ENCODE measurements around the gene ANK2. TPM values are rescaled to one million over a fixed set of nuclear protein-coding genes. Genes with fewer than 3 reads are reported as not detected.

ANK2 gene
- total and polyA plus RNA-seq, 2 donors: 5.3 to 14.7 TPM

- 96% methylated on average over 4 of the region's 4 CpGs for WGBS
- no peaks in the 10 kb centered on the region for H3K36me3 ChIP-seq (ENCODE audit: control insufficient read depth in 2 of 2, insufficient read depth in 2 of 2, low read length in 1 of 2)
- H3K4me3 ChIP-seq (ENCODE audit: low read length in 2 of 2): no peak overlapping the region
- H3K9me3 ChIP-seq (ENCODE audit: control insufficient read depth in 2 of 2, insufficient read depth in 1 of 2, low read length in 1 of 2): no peaks in the 10 kb centered on the region
- no peak for DNase-seq (ENCODE audit: low read depth in 6 of 9, low spot score in 9 of 9)
- H3K27me3 ChIP-seq (ENCODE audit: control insufficient read depth in 2 of 2, insufficient read depth in 1 of 2, low read length in 1 of 2): no peaks in the 10 kb centered on the region
- H3K4me1 ChIP-seq (ENCODE audit: control insufficient read depth in 2 of 2, insufficient read depth in 2 of 2, low read length in 2 of 2): no peaks in the 10 kb centered on the region
- H3K27ac ChIP-seq (ENCODE audit: low read depth in 1 of 2, low read length in 1 of 2): no peak overlapping the region
Measured at GRCh38 chr4:113288696-113289095, 239.2 kb downstream of the ANK2 start.

GRCh38 chr4:113289766-113290165 is 240.3 kb downstream of the ANK2 start:
- H3K27ac ChIP-seq (ENCODE audit: low read depth in 1 of 2, low read length in 1 of 2): no peak overlapping the region
- no peaks in the 10 kb centered on the region for H3K36me3 ChIP-seq (ENCODE audit: control insufficient read depth in 2 of 2, insufficient read depth in 2 of 2, low read length in 1 of 2)
- DNase-seq (ENCODE audit: low read depth in 6 of 9, low spot score in 9 of 9): no peak
- H3K9me3 ChIP-seq (ENCODE audit: control insufficient read depth in 2 of 2, insufficient read depth in 1 of 2, low read length in 1 of 2): no peaks in the 10 kb centered on the region
- H3K4me1 ChIP-seq (ENCODE audit: control insufficient read depth in 2 of 2, insufficient read depth in 2 of 2, low read length in 2 of 2): no peaks in the 10 kb centered on the region
- no peaks in the 10 kb centered on the region for H3K27me3 ChIP-seq (ENCODE audit: control insufficient read depth in 2 of 2, insufficient read depth in 1 of 2, low read length in 1 of 2)
- H3K4me3 ChIP-seq (ENCODE audit: low read length in 2 of 2): no peak overlapping the region

- Histone ChIP-seq H3K36me3 (ENCODE audit: control insufficient read depth in 2 of 2, insufficient read depth in 2 of 2, low read length in 1 of 2) (no peaks in the 10 kb centered on the region), H3K4me3 (ENCODE audit: low read length in 2 of 2) (no peak overlapping the region), H3K27me3 (ENCODE audit: control insufficient read depth in 2 of 2, insufficient read depth in 1 of 2, low read length in 1 of 2) (no peaks in the 10 kb centered on the region), H3K27ac (ENCODE audit: low read depth in 1 of 2, low read length in 1 of 2) (no peak overlapping the region), H3K9me3 (ENCODE audit: control insufficient read depth in 2 of 2, insufficient read depth in 1 of 2, low read length in 1 of 2) (no peaks in the 10 kb centered on the region), H3K4me1 (ENCODE audit: control insufficient read depth in 2 of 2, insufficient read depth in 2 of 2, low read length in 2 of 2) (no peaks in the 10 kb centered on the region)
- DNase-seq (ENCODE audit: low read depth in 6 of 9, low spot score in 9 of 9): no peak
- 61% methylated on average over 2 of the region's 2 CpGs for WGBS
Measured at GRCh38 chr4:113290666-113291065, 241.2 kb downstream of the ANK2 start.

GRCh38 chr4:113292371-113293042 is 243.1 kb downstream of the ANK2 start:
- DNase-seq (ENCODE audit: low read depth in 6 of 9, low spot score in 9 of 9): peak in 2 of 9 donors; percentile 9 to 21
- no peaks in the 10 kb centered on the region for H3K4me1 ChIP-seq (ENCODE audit: control insufficient read depth in 2 of 2, insufficient read depth in 2 of 2, low read length in 2 of 2)
- H3K27me3 ChIP-seq (ENCODE audit: control insufficient read depth in 2 of 2, insufficient read depth in 1 of 2, low read length in 1 of 2): no peaks in the 10 kb centered on the region
- WGBS: 91% methylated on average over 21 of the region's 21 CpGs
- no peak overlapping the region for H3K4me3 ChIP-seq (ENCODE audit: low read length in 2 of 2)
- no peaks in the 10 kb centered on the region for H3K9me3 ChIP-seq (ENCODE audit: control insufficient read depth in 2 of 2, insufficient read depth in 1 of 2, low read length in 1 of 2)
- H3K36me3 ChIP-seq (ENCODE audit: control insufficient read depth in 2 of 2, insufficient read depth in 2 of 2, low read length in 1 of 2): no peaks in the 10 kb centered on the region
- peak overlapping the region; percentile 77 for H3K27ac ChIP-seq (ENCODE audit: low read depth in 1 of 2, low read length in 1 of 2)

- no peaks in the 10 kb centered on the region for H3K4me1 ChIP-seq (ENCODE audit: control insufficient read depth in 2 of 2, insufficient read depth in 2 of 2, low read length in 2 of 2)
- H3K4me3 ChIP-seq (ENCODE audit: low read length in 2 of 2): no peak overlapping the region
- no peak for DNase-seq (ENCODE audit: low read depth in 6 of 9, low spot score in 9 of 9)
- H3K36me3 ChIP-seq (ENCODE audit: control insufficient read depth in 2 of 2, insufficient read depth in 2 of 2, low read length in 1 of 2): no peaks in the 10 kb centered on the region
- H3K27me3 ChIP-seq (ENCODE audit: control insufficient read depth in 2 of 2, insufficient read depth in 1 of 2, low read length in 1 of 2): no peaks in the 10 kb centered on the region
- 93% methylated on average over 9 of the region's 9 CpGs for WGBS
- H3K9me3 ChIP-seq (ENCODE audit: control insufficient read depth in 2 of 2, insufficient read depth in 1 of 2, low read length in 1 of 2): no peaks in the 10 kb centered on the region
- peak overlapping the region in 1 of 2 donors; percentile 77 for H3K27ac ChIP-seq (ENCODE audit: low read depth in 1 of 2, low read length in 1 of 2)
Measured at GRCh38 chr4:113293043-113293560, 243.6 kb downstream of the ANK2 start.

GRCh38 chr4:113293674-113294073 is 244.2 kb downstream of the ANK2 start:
- 92% methylated on average over 4 of the region's 4 CpGs for WGBS
- H3K27ac ChIP-seq (ENCODE audit: low read depth in 1 of 2, low read length in 1 of 2): peak overlapping the region in 1 of 2 donors; percentile 77

GRCh38 chr4:113294908-113295307 is 245.5 kb downstream of the ANK2 start:
- DNase-seq (ENCODE audit: low read depth in 6 of 9, low spot score in 9 of 9): no peak
- Histone ChIP-seq H3K4me1 (ENCODE audit: control insufficient read depth in 2 of 2, insufficient read depth in 2 of 2, low read length in 2 of 2) (no peaks in the 10 kb centered on the region), H3K4me3 (ENCODE audit: low read length in 2 of 2) (no peak overlapping the region), H3K36me3 (ENCODE audit: control insufficient read depth in 2 of 2, insufficient read depth in 2 of 2, low read length in 1 of 2) (no peaks in the 10 kb centered on the region), H3K27ac (ENCODE audit: low read depth in 1 of 2, low read length in 1 of 2) (no peak overlapping the region), H3K27me3 (ENCODE audit: control insufficient read depth in 2 of 2, insufficient read depth in 1 of 2, low read length in 1 of 2) (no peaks in the 10 kb centered on the region), H3K9me3 (ENCODE audit: control insufficient read depth in 2 of 2, insufficient read depth in 1 of 2, low read length in 1 of 2) (no peaks in the 10 kb centered on the region)
- 89% methylated on average over 1 of the region's 1 CpG for WGBS

More at GRCh38 chr4:113293674-113294073, 244.2 kb downstream of the ANK2 start:
- no peaks in the 10 kb centered on the region for H3K4me1 ChIP-seq (ENCODE audit: control insufficient read depth in 2 of 2, insufficient read depth in 2 of 2, low read length in 2 of 2)
- no peak for DNase-seq (ENCODE audit: low read depth in 6 of 9, low spot score in 9 of 9)
- H3K9me3 ChIP-seq (ENCODE audit: control insufficient read depth in 2 of 2, insufficient read depth in 1 of 2, low read length in 1 of 2): no peaks in the 10 kb centered on the region
- H3K36me3 ChIP-seq (ENCODE audit: control insufficient read depth in 2 of 2, insufficient read depth in 2 of 2, low read length in 1 of 2): no peaks in the 10 kb centered on the region
- H3K27me3 ChIP-seq (ENCODE audit: control insufficient read depth in 2 of 2, insufficient read depth in 1 of 2, low read length in 1 of 2): no peaks in the 10 kb centered on the region
- H3K4me3 ChIP-seq (ENCODE audit: low read length in 2 of 2): no peak overlapping the region

- Histone ChIP-seq H3K27me3 (ENCODE audit: control insufficient read depth in 2 of 2, insufficient read depth in 1 of 2, low read length in 1 of 2) (no peaks in the 10 kb centered on the region), H3K4me3 (ENCODE audit: low read length in 2 of 2) (no peak overlapping the region), H3K4me1 (ENCODE audit: control insufficient read depth in 2 of 2, insufficient read depth in 2 of 2, low read length in 2 of 2) (no peaks in the 10 kb centered on the region), H3K36me3 (ENCODE audit: control insufficient read depth in 2 of 2, insufficient read depth in 2 of 2, low read length in 1 of 2) (no peaks in the 10 kb centered on the region), H3K27ac (ENCODE audit: low read depth in 1 of 2, low read length in 1 of 2) (peak overlapping the region in 1 of 2 donors; percentile 33), H3K9me3 (ENCODE audit: control insufficient read depth in 2 of 2, insufficient read depth in 1 of 2, low read length in 1 of 2) (no peaks in the 10 kb centered on the region)
- peak in 1 of 9 donors; percentile 28 for DNase-seq (ENCODE audit: low read depth in 6 of 9, low spot score in 9 of 9)
- 92% methylated on average over 5 of the region's 5 CpGs for WGBS
Measured at GRCh38 chr4:113300471-113300928, 251.0 kb downstream of the ANK2 start.

- H3K36me3 ChIP-seq (ENCODE audit: control insufficient read depth in 2 of 2, insufficient read depth in 2 of 2, low read length in 1 of 2): no peaks in the 10 kb centered on the region
- H3K27me3 ChIP-seq (ENCODE audit: control insufficient read depth in 2 of 2, insufficient read depth in 1 of 2, low read length in 1 of 2): no peaks in the 10 kb centered on the region
- H3K27ac ChIP-seq (ENCODE audit: low read depth in 1 of 2, low read length in 1 of 2): no peak overlapping the region
- H3K4me1 ChIP-seq (ENCODE audit: control insufficient read depth in 2 of 2, insufficient read depth in 2 of 2, low read length in 2 of 2): no peaks in the 10 kb centered on the region
- H3K9me3 ChIP-seq (ENCODE audit: control insufficient read depth in 2 of 2, insufficient read depth in 1 of 2, low read length in 1 of 2): no peaks in the 10 kb centered on the region
- no peak overlapping the region for H3K4me3 ChIP-seq (ENCODE audit: low read length in 2 of 2)
- DNase-seq (ENCODE audit: low read depth in 6 of 9, low spot score in 9 of 9): no peak
- 94% methylated on average over 1 of the region's 1 CpG for WGBS
Measured at GRCh38 chr4:113302051-113302450, 252.6 kb downstream of the ANK2 start.

Data from thymus (tissue), 11 donors.